ELR (cell line): Measurements from ENCODE around the gene DMAP1.

ENCODE experiments used
- DNase-seq: peaks from one replicate; pipeline ENCODE4 v3.0.0-alpha.2; 2015; ENCODE audit warnings: low read depth

The DMAP1 gene

GRCh38 chr1:44256762-44257554 lies 43.7 kb downstream of the DMAP1 start:
- no peak for DNase-seq

- DNase-seq: no peak
Observed at GRCh38 chr1:44259090-44259489, 45.8 kb downstream of the DMAP1 start.

GRCh38 chr1:44260792-44261170 lies 47.5 kb downstream of the DMAP1 start:
- DNase-seq: no peak

GRCh38 chr1:44261171-44261817 lies 48.0 kb downstream of the DMAP1 start:
- DNase-seq: no peak

GRCh38 chr1:44261962-44262361 lies 48.7 kb downstream of the DMAP1 start:
- no peak for DNase-seq

GRCh38 chr1:44262414-44262813 lies 49.1 kb downstream of the DMAP1 start:
- DNase-seq: no peak

- DNase-seq: no peak
Observed at GRCh38 chr1:44262816-44263567, 49.7 kb downstream of the DMAP1 start.

GRCh38 chr1:44263568-44264450 lies 50.5 kb downstream of the DMAP1 start:
- DNase-seq: no peak

GRCh38 chr1:44264451-44264771 lies 51.1 kb downstream of the DMAP1 start:
- no peak for DNase-seq

- DNase-seq: no peak
Observed at GRCh38 chr1:44265656-44266358, 52.5 kb downstream of the DMAP1 start.

GRCh38 chr1:44266400-44267344 lies 53.4 kb downstream of the DMAP1 start:
- DNase-seq: no peak

GRCh38 chr1:44267438-44267837 lies 54.2 kb downstream of the DMAP1 start:
- no peak for DNase-seq

- no peak for DNase-seq
Observed at GRCh38 chr1:44268054-44268453, 54.8 kb downstream of the DMAP1 start.
